K562 (cell line): ENCODE measurements around the gene ENPP7. TPM values are rescaled to one million over a fixed set of nuclear protein-coding genes. Genes with fewer than 3 reads are reported as not detected.

ENCODE experiments used
- polyA plus RNA-seq, 8 experiments: library from polyadenylated mRNA; depleted of rRNA in 4 of 8; stranded (reverse) in 5 of 8; unstranded in 3 of 8; fragments of >200 nt; fragmentation: Nextera tagmentation in 2 of 8; fragmentation: Illumina TruSeq in 1 of 8; extraction: Ambion mirVana in 2 of 8; extraction: Trizol in 1 of 8; gene quantifications; 2 replicates each; pipeline versions ENCODE4 v1.2.1 to v1.2.3, GENCODE V29; 2011 to 2014; ENCODE audit warnings: inconsistent platforms in 1 of 8, missing spikeins in 1 of 8
- total RNA-seq, 7 experiments: library from RNA; depleted of rRNA in 6 of 7; stranded (reverse); fragments of >200 nt in 6 of 7; fragmentation: Illumina TruSeq in 2 of 7; extraction: Trizol in 2 of 7; gene quantifications; 2 replicates each; pipeline versions ENCODE4 v1.2.1 to v1.2.3, GENCODE V29; 2011 to 2021; ENCODE audit warnings: low replicate concordance in 1 of 7
- TF ChIP-seq, protein P1 (sequence below): fragments of 450-650 bp; IDR thresholded peaks from 2 replicates; pipeline ENCODE4 v1.6.1; 2016; ENCODE audit warnings: low read depth

Gene ENPP7
- total and polyA plus RNA-seq, 9 of the 15 experiments (the other 6 are each of a cell fraction or from before 2014, with no cell fraction given), result not detected

DNA sequence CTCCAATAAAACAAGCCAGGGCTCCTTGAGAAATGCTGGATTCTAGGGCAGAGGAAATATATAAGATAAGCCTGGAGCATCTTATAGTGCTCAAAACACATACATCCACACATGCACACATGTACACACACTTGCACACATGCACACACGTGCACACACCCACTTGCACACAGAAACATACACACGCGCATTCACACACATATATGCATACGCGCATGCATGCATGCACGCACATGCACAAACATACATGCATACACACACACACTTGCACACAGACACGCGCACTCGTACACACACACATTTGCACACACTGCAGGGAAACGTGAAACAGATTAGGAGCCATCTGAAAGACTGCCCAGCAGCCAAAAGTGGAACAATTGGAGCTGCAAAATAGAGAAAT is 8.0 kb upstream of the ENPP7 start (continued):
- TF ChIP-seq, protein P1, sequence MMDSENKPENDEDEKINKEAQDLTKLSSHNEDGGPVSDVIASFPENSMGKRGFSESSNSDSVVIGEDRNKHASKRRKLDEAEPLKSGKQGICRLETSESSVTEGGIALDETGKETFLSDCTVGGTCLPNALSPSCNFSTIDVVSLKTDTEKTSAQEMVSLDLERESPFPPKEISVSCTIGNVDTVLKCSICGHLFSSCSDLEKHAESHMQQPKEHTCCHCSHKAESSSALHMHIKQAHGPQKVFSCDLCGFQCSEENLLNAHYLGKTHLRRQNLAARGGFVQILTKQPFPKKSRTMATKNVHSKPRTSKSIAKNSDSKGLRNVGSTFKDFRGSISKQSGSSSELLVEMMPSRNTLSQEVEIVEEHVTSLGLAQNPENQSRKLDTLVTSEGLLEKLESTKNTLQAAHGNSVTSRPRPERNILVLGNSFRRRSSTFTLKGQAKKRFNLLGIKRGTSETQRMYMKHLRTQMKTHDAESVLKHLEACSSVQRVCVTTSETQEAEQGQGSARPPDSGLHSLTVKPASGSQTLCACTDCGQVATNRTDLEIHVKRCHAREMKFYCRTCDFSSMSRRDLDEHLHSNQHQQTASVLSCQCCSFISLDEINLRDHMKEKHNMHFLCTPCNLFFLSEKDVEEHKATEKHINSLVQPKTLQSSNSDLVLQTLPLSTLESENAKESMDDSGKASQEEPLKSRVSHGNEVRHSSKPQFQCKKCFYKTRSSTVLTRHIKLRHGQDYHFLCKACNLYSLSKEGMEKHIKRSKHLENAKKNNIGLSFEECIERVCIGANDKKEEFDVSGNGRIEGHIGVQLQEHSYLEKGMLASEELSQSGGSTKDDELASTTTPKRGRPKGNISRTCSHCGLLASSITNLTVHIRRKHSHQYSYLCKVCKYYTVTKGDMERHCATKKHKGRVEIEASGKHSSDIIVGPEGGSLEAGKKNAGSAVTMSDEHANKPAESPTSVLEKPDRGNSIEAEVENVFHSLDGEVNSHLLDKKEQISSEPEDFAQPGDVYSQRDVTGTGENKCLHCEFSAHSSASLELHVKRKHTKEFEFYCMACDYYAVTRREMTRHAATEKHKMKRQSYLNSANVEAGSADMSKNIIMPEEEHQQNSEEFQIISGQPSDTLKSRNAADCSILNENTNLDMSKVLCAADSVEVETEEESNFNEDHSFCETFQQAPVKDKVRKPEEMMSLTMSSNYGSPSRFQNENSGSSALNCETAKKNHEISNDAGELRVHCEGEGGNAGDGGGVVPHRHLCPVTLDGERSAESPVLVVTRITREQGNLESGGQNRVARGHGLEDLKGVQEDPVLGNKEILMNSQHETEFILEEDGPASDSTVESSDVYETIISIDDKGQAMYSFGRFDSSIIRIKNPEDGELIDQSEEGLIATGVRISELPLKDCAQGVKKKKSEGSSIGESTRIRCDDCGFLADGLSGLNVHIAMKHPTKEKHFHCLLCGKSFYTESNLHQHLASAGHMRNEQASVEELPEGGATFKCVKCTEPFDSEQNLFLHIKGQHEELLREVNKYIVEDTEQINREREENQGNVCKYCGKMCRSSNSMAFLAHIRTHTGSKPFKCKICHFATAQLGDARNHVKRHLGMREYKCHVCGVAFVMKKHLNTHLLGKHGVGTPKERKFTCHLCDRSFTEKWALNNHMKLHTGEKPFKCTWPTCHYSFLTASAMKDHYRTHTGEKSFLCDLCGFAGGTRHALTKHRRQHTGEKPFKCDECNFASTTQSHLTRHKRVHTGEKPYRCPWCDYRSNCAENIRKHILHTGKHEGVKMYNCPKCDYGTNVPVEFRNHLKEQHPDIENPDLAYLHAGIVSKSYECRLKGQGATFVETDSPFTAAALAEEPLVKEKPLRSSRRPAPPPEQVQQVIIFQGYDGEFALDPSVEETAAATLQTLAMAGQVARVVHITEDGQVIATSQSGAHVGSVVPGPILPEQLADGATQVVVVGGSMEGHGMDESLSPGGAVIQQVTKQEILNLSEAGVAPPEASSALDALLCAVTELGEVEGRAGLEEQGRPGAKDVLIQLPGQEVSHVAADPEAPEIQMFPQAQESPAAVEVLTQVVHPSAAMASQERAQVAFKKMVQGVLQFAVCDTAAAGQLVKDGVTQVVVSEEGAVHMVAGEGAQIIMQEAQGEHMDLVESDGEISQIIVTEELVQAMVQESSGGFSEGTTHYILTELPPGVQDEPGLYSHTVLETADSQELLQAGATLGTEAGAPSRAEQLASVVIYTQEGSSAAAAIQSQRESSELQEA, result no peak
- TF ChIP-seq, all 486 proteins: peak for 3
